GM21381 (cell line): Measurements from ENCODE around the gene CENPU.
"Not testable (repeated sequence)": the region's sequence is repeated elsewhere in the genome, so short reads cannot be mapped to it uniquely, and the experiment has no call there.

Source experiments
- ATAC-seq: cut with Tn5 transposase; IDR thresholded peaks from one replicate; pipeline ENCODE4 v1.9.1; 2021; ENCODE audit warnings: mild to moderate bottlenecking, moderate library complexity; ENCODE audit not compliant: unreplicated experiment

The CENPU gene

DNA sequence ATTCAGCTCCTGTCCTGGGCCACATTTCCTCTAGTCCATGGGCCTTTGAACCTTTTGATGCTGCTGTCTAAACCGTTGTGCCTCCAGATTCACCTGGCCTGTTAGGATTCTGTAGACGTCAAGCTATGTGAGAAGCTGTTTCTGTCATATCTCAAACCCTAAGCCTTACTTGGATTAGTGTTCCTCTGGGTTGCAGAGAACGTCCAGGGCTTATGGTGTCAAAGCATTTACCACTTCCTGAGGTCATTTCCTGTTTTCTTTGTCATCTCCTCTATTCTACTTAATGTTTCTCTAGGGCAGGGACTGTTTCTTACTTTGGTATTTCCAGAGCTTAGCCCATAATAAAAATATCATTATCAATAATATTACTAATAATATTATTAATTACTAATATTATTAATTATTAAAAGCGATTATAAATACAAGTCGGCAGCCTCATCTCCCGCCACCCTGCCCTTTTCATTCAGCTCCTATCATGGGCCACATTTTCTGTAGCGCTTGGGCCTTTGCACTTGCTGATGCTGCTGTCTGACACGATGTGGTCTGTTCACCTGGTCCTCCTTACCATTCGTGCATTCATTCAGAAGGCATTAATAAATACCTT, 65.3 kb downstream of the CENPU start:
- ATAC-seq = no peak

GRCh38 chr4:184668096-184668495, 65.8 kb downstream of the CENPU start:
- ATAC-seq = no peak

- ATAC-seq = no peak
Measured at GRCh38 chr4:184666670-184667069, 67.2 kb downstream of the CENPU start.

DNA sequence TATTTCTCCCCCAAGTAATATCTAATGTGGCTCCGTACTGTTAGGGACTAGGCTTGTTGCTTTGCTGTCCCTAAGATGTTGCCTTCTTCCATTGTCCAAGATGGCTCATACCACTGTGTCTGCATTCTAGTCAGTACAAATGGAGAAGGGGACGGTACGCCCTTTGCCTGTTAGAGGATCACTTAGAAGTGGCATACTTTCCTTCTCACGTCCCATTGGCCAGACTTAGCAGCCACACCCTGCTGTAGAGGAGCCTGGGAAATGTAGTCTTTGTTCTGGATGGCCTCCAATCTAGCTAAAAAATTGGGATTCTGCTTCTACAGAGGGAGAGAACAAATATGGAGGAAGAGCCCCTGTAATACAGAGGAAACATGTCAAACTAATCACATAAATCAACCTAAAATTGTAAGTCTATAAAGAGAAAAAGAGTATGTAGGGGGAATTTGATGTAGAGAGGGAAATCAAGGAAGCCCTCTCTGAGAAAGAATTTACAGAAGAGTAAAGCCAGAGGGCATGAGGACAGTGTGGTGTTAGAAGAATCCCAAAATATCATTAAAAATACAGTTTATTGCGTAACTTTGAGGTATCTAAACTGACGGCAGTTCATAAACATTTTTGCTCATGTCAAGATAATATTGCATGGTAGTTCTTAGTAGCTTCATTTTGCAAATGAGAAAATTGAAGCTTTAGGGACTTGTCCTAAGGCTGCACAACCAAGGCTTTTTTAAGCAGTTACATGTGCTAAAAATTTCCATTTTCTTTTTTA, 69.3 kb downstream of the CENPU start:
- no peak for ATAC-seq

DNA sequence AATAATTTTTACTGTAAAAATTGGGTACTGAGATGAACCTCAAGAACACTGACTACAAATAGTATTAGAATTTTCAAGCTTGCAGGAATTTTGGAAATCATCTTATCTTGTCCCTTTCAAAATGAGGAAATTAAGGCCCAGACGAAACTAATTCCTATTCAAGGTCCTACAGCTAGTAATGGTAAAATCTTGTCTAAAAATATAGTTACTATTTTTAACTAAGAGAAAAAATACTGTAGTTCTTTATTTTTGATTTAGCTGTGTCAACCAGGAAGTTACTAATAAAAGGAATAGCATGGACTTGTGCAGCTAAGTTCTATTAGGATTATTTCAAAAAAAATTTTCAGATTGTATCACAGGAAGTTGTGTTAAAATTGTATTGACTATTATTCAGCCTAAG, 71.7 kb downstream of the CENPU start:
- no peak for ATAC-seq

- ATAC-seq = no peak
Measured at GRCh38 chr4:184660978-184661377, 72.9 kb downstream of the CENPU start.

- ATAC-seq = not testable (repeated sequence)
Measured at GRCh38 chr4:184657820-184658219, 76.1 kb downstream of the CENPU start.

- no peak for ATAC-seq
Measured at GRCh38 chr4:184657144-184657543, 76.8 kb downstream of the CENPU start.

DNA sequence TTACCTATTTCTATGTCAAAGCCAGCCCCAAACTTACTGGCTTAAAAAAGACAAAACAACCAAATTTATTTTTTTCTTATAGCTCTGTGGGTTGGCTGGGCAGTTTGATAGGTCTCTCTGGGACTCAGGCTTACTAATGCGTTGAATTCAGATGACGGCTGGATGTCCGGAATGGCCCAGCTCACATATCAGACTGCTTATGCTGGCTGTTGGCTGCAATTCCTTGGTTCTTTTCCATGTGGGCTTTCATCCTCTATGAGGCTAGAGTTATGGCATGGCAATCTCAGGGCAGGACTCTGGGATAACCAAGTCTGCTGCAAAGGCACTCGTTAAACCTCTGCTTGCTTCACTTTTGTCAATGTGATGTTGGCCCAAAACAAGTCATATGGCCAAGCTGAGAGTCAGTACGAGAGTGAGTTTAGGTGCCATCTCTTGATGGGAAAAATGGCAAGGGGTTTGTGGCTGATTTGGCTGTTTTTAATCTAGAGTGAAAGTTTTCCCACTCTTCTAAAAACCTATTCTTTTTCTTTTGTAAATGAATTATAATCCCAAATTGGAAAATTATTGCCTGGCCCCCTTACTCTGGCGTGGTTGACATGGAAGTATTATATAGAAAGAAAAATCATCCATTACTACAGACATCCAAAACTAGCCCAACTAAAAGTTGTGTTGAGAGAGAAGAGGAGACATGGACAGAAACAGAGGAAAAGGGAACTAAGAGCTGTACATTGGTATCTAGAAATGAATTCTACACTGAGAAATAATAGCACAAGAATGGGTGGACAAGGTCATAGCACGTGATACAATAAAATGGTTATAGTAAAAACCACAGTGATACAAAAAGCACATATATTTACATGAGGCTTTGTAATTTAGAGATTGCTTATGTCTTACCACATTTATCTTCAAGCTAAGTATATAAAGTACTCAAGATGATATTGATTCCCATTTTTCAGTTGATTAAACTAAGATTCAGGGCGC, 77.7 kb downstream of the CENPU start:
- ATAC-seq = no peak

GRCh38 chr4:184653650-184654049, 80.2 kb downstream of the CENPU start:
- no peak for ATAC-seq

DNA sequence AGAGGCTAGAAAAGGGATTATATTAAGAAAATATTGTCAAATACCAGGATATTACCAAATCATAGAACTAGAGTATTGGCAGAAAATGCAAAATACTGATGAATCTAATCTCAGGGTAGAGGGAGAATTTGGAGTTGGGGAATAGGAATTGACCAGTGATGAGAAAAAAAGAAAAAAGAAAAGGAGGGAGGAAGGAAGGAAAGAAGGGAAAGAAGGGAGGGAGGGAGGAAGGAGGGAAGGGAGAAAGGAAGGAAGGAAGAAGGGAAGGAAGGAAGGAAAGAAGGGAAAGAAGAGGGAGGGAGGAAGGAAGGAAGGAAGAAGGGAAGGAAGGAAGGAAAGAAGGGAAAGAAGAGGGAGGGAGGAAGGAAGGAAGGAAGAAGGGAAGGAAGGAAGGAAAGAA, 81.2 kb downstream of the CENPU start:
- not testable (repeated sequence) for ATAC-seq

GRCh38 chr4:184651899-184652298, 82.0 kb downstream of the CENPU start:
- ATAC-seq = no peak

GRCh38 chr4:184649971-184650855, 83.7 kb downstream of the CENPU start:
- ATAC-seq = peak; percentile 3

- ATAC-seq = peak; percentile 86
Measured at GRCh38 chr4:184649026-184649970, 84.6 kb downstream of the CENPU start, which contains the start of the genes CASP3 and PRIMPOL. TSS of gene CASP3 (minus strand) at chr4:184649447. CDS start at chr4:184638453, 10,994 bp downstream. TSS of gene PRIMPOL (plus strand) at chr4:184649738. CDS start at chr4:184657141, 7,403 bp downstream.

DNA sequence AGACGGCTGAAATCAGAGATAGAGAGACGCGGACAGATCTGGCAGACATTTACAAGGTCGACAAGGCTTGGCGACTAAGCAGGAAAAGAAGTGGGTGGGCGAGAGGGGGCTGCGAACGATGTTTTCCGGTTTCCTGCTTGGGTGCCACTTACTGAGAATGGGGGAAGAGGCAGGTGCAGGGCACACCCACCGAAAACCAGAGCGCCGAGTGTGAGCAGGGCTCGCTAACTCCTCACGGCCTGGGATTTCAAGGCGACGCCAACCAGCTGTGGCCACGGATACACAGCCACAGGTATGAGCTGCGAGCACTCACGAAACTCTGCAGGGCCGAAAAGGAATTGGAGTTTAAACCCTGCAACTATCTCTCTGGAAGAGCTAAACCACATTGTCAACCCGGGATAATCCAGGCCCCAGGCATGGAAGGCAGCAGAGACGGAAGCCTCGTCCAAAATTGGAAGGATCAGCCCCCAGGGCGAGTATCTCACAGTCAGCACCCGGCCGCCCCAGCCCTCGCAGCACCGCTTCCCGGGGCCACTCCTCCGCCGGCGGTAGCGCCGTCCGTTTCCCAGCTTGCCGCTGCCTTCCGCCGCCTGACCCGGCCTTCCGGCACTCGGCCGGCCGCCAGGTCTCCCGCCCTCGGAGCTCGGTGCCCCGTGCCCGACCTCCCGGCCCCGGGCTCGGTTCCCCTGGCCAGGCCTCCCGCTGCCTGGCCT, 85.4 kb downstream of the CENPU start:
- peak; percentile 20 for ATAC-seq

DNA sequence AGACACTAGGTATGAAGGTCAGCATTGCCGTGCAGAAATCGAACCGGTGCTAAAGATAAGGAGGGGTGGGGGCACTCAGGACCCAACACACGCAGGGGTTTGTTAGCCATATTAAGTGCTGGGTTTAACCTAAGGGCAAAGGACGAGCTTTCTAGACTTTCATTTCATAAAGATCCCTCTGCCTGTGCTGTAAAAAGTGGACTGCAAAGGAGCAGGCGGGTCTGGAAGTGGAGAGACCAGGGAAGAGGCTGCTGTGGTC, 85.9 kb downstream of the CENPU start:
- no peak for ATAC-seq

- no peak for ATAC-seq
Measured at GRCh38 chr4:184647266-184648053, 86.4 kb downstream of the CENPU start.
